NCI-H1048 (cell line): ENCODE results near the gene WDR20.
"Not testable (repeated sequence)": the region's sequence is repeated elsewhere in the genome, so short reads cannot be mapped to it uniquely, and the experiment has no call there.

Experiments
- DNase-seq: peaks from one replicate; lab custom pipeline; 2025; lab: John Stamatoyannopoulos, UW

WDR20 gene

GRCh38 chr14:102238766-102239165, 99.1 kb downstream of the WDR20 start:
- no peak for DNase-seq

DNA sequence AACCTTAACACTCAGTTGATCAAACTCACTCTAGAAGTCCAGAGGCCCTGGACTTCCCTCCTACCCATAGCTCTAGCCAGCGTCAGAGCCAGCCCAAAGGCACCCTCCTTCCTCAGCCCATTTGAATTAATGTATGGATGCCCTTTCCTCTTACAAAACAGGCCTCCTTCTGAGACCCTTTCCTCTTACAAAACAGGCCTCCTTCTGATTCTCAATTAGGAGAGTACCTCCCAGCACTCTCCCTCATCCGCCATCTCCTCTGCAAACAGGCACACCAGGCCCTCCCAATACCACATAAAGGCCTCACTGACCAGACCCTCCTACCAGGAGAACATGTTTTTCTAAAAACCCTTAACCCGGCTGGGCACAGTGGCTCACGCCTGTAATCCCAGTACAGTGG, 99.5 kb downstream of the WDR20 start:
- DNase-seq: no peak

GRCh38 chr14:102240481-102240880, 100.8 kb downstream of the WDR20 start:
- not testable (repeated sequence) for DNase-seq

- DNase-seq: no peak
These were observed 101.5 kb downstream of the WDR20 start for GRCh38 chr14:102241147-102241546.

DNA sequence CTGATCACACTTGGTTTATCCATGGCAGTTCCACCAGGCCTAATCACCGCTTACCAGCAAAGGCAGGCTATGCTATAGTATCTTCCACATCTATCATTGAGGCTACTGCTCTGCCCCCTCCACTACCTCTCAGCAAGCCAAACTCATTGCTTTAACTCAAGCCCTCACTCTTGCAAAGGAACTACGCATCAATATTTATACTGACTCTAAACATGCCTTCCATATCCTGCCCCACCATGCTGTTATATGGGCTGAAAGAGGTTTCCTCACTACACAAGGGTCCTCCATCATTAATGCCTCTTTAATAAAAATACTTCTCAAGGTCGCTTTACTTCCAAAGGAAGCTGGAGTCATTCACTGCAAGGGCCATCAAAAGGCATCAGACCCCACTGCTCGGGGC, 104.1 kb downstream of the WDR20 start:
- DNase-seq: not testable (repeated sequence)

GRCh38 chr14:102246071-102246470, 106.4 kb downstream of the WDR20 start:
- no peak for DNase-seq

DNA sequence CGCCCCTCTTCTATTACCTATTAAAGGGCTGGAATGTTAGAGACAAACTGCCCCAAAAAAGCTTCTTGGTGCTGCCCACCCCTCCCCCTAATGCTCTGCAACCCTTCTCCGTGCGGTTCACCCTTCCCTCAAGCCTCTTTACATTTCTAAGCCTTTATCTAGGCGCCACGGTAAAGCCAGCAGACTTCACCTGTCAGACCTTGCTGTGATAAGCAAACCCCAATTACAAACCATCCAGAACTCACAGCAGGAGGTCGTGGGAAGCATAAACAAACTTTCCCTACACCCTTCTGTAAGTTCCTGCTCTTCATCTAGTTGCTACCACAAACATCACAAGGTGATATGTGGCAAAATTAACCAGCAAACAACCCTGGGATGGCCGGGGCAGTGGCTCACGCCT, 108.4 kb downstream of the WDR20 start:
- no peak for DNase-seq

DNA sequence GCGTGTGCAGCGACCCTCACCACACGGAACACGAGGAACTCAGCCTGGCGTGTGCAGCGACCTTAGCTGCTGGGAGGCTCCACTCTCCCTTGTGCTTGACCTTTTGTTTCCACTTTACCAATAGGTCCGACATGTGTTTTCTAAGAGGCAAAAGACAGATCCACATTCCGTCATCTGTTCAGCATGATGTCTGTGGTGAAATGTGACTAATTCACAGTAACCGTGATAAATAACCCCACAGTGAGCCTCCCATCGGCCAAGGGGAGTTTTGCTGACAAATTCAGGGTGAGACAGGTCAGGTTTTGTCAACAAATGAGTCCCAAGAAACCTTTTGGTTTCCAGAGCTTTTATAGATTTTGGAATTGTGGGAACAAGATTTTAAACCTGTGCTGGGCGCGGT, 109.3 kb downstream of the WDR20 start:
- DNase-seq: no peak

DNA sequence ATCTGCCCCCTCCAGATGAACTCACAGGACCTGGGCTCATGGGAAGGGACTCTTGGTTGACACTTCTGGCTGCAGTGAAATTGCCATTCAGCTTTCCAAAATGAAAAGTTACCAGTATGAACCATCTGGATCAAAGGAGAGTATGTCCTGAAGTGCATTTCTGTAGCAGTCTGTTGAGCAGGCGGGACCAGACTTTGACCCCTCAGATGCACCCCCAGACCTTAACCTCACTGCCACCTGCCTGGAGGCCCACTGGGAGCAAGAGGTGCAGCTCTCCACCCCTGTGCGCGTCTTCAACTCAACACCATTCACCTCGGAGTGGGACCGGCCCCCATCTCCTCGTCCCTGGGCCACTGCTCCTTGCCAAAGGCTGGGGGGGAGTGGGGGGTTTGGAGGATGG, 110.3 kb downstream of the WDR20 start:
- DNase-seq: no peak

GRCh38 chr14:102250636-102251035, 110.9 kb downstream of the WDR20 start:
- DNase-seq: no peak

DNA sequence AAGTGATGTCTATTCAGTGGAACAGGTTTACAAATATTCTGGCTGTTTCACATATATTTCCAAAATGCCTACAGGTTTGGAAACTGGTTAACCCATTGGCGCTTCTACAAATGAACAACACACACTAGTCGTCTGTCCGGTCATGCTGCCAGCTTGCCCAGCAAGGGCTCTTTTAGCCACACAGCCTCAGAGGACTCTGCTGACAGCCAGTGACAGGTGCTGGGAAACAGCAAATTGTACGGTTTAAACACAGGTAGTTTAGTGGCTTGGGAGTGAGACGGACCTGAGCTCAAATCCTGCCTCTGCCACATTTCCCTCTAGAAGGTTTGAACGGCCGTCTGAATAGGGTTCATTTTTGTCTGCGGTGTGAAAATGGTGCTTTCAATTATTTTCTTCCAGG, 111.5 kb downstream of the WDR20 start:
- no peak for DNase-seq

DNA sequence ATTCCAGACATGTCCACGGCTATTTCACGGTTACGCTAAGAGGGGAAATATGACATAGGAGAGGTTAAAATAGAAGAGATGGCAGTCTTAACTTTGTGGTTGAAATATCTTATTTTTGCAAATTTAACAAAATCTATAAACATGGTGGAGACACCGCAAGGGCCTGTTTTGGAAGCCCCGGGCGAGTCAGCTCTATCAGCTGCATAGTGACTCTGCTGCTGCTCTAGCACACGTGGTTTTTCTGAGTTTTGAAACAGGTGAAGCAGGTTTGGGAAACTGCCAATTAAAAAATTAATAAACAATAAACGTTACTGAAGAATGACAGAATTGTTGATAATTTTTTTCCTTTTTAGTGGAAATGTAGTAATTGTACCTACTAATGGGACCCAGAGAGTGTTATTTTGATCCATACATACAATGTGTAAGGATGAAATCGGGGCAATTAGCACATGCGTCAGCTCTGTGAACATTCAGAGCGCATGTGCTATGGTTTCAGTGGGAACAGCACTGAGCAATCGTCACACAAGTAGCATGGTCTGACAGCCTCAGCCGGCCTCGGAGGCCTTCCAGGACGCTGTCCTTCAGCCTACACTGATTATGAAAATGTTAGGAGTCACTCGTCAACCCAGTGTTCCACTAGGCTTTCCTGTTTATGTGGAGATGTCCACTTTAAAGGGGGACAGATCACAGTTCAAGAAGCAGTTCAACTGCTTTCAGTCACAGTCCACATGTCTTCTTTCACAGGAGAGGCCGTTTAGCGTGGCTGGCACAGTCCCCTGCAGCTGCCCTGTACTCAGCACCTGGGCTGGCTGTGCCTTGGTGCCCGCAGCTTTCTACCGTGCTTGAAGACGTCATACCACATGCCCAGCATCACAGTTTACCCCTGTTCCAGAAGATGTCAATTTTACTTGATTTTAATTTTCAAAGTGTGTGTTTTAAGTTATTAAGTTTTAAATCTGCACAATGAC, 113.4 kb downstream of the WDR20 start:
- DNase-seq: no peak

GRCh38 chr14:102255401-102256190, 115.9 kb downstream of the WDR20 start:
- DNase-seq: no peak

- DNase-seq: no peak
These were observed 117.0 kb downstream of the WDR20 start for GRCh38 chr14:102256716-102257115.

GRCh38 chr14:102258136-102258535, 118.4 kb downstream of the WDR20 start:
- DNase-seq: no peak
